H9 (cell line): ENCODE results near the gene PLEKHM3. TPM values are rescaled to one million over a fixed set of nuclear protein-coding genes. Genes with fewer than 3 reads are reported as not detected.

Experiments used
- DNase-seq: peaks from one replicate; pipeline ENCODE4 v3.0.0-alpha.2; 2017
- H2AFZ ChIP-seq: one replicate; pipeline ENCODE4 v1.6.1; 2013; ENCODE audit warnings: mild to moderate bottlenecking, low read length, control low read depth, moderate library complexity
- H2AK5ac ChIP-seq: 2 replicates; pipeline ENCODE4 v1.6.1; 2013; ENCODE audit warnings: low read length, control low read depth, mixed read lengths; ENCODE audit not compliant: insufficient read length
- H2BK120ac ChIP-seq: one replicate; pipeline ENCODE4 v1.6.1; 2013; ENCODE audit warnings: low read depth, mild to moderate bottlenecking, low read length, control low read depth, inconsistent platforms; ENCODE audit not compliant: poor library complexity, severe bottlenecking
- H2BK12ac ChIP-seq: 2 replicates; pipeline ENCODE4 v1.6.1; 2013; ENCODE audit warnings: low read length, control low read depth, mixed read lengths, low read depth; ENCODE audit not compliant: insufficient read length
- H2BK15ac ChIP-seq: 2 replicates; pipeline ENCODE4 v1.6.1; 2013; ENCODE audit warnings: low read depth, low read length, control low read depth
- H2BK20ac ChIP-seq: one replicate; pipeline ENCODE4 v1.6.1; 2013; ENCODE audit warnings: low read depth, mild to moderate bottlenecking, low read length, control low read depth, inconsistent platforms; ENCODE audit not compliant: poor library complexity, severe bottlenecking
- H2BK5ac ChIP-seq: 2 replicates; pipeline ENCODE4 v1.6.1; 2013; ENCODE audit warnings: low read length, control low read depth, mixed read lengths; ENCODE audit not compliant: insufficient read length
- H3K14ac ChIP-seq: 2 replicates; pipeline ENCODE4 v1.6.1; 2013; ENCODE audit warnings: low read length, control low read depth; ENCODE audit not compliant: insufficient read depth
- H3K18ac ChIP-seq: 2 replicates; pipeline ENCODE4 v1.6.1; 2013; ENCODE audit warnings: low read depth, mild to moderate bottlenecking, mixed read lengths, low read length, control low read depth; ENCODE audit not compliant: insufficient read length
- H3K23ac ChIP-seq: 2 replicates; pipeline ENCODE4 v1.6.1; 2013; ENCODE audit warnings: low read length, control low read depth, mixed read lengths, low read depth; ENCODE audit not compliant: insufficient read length
- H3K23me2 ChIP-seq: 2 replicates; pipeline ENCODE4 v1.6.1; 2013; ENCODE audit warnings: low read depth, mild to moderate bottlenecking, mixed read lengths, low read length, control low read depth; ENCODE audit not compliant: insufficient read length, poor library complexity, severe bottlenecking
- H3K27ac ChIP-seq: 2 replicates; pipeline ENCODE4 v1.5.1; 2013; ENCODE audit warnings: low read length, control low read depth, mixed read lengths, low read depth; ENCODE audit not compliant: insufficient read length
- H3K27me3 ChIP-seq: 2 replicates; pipeline ENCODE4 v1.6.1; 2013; ENCODE audit warnings: low read length, control low read depth, inconsistent platforms; ENCODE audit not compliant: insufficient read depth
- H3K4ac ChIP-seq: 2 replicates; pipeline ENCODE4 v1.6.1; 2013; ENCODE audit warnings: low read depth, mild to moderate bottlenecking, control low read depth, inconsistent platforms, low read length, moderate library complexity
- H3K4me1 ChIP-seq: 2 replicates; pipeline ENCODE4 v1.6.1; 2013; ENCODE audit warnings: low read length, control low read depth, inconsistent platforms; ENCODE audit not compliant: insufficient read depth
- H3K4me2 ChIP-seq: 2 replicates; pipeline ENCODE4 v1.6.1; 2013; ENCODE audit warnings: low read length, control low read depth, mixed read lengths; ENCODE audit not compliant: insufficient read length, insufficient read depth
- H3K56ac ChIP-seq: 2 replicates; pipeline ENCODE4 v1.6.1; 2013; ENCODE audit warnings: low read depth, mild to moderate bottlenecking, mixed read lengths, low read length, control low read depth; ENCODE audit not compliant: insufficient read length
- H3K79me1 ChIP-seq: 2 replicates; pipeline ENCODE4 v1.6.1; 2013; ENCODE audit warnings: low read depth, mild to moderate bottlenecking, moderate library complexity, low read length, control low read depth, inconsistent platforms; ENCODE audit not compliant: insufficient read depth, poor library complexity, severe bottlenecking
- H3K79me2 ChIP-seq: 2 replicates; pipeline ENCODE4 v1.6.1; 2013; ENCODE audit warnings: low read length, control low read depth, inconsistent platforms; ENCODE audit not compliant: insufficient read depth
- H3K9ac ChIP-seq: 2 replicates; pipeline ENCODE4 v1.6.1; 2013; ENCODE audit warnings: low read length, control low read depth, mixed read lengths; ENCODE audit not compliant: insufficient read length; ENCODE audit errors: extremely low read depth
- H3K9me3 ChIP-seq: one replicate; pipeline ENCODE4 v1.6.1; 2013; ENCODE audit warnings: low read depth, low read length, inconsistent platforms; ENCODE audit not compliant: control insufficient read depth
- H3T11ph ChIP-seq: one replicate; pipeline ENCODE4 v1.6.1; 2013; ENCODE audit warnings: mild to moderate bottlenecking, low read length, control low read depth, inconsistent platforms
- H4K20me1 ChIP-seq: one replicate; pipeline ENCODE4 v1.6.1; 2013; ENCODE audit not compliant: control insufficient read depth, insufficient read length, insufficient read depth
- H4K5ac ChIP-seq: 2 replicates; pipeline ENCODE4 v1.6.1; 2013; ENCODE audit warnings: low read depth, mild to moderate bottlenecking, mixed read lengths, low read length, control low read depth; ENCODE audit not compliant: insufficient read length
- H4K8ac ChIP-seq: replicated peaks from 2 replicates; pipeline ENCODE4 v1.6.1; 2013; ENCODE audit warnings: low read length, control low read depth, mixed read lengths, low read depth; ENCODE audit not compliant: insufficient read length
- H4K91ac ChIP-seq: 2 replicates; pipeline ENCODE4 v1.6.1; 2013; ENCODE audit warnings: low read depth, mild to moderate bottlenecking, moderate library complexity, mixed read lengths, low read length, control low read depth; ENCODE audit not compliant: insufficient read length
- H3K27ac Mint-ChIP-seq, 3 experiments: 2 replicates in 2 of 3; 3 replicates in 1 of 3; pipeline ENCODE4 v1.8.0; 2020 to 2021; ENCODE audit warnings: mixed read lengths in 3 of 3, mild to moderate bottlenecking in 1 of 3, moderate library complexity in 1 of 3
- H3K27me3 Mint-ChIP-seq: 2 replicates; pipeline ENCODE4 v1.8.0; 2021; ENCODE audit warnings: low read depth, mild to moderate bottlenecking, moderate library complexity, mixed read lengths
- H3K36me3 Mint-ChIP-seq, 3 experiments: 2 replicates in 2 of 3; 3 replicates in 1 of 3; pipeline ENCODE4 v1.8.0; 2020 to 2021; ENCODE audit warnings: low read depth in 3 of 3, mixed read lengths in 3 of 3; ENCODE audit not compliant: insufficient read depth in 1 of 3
- H3K4me1 Mint-ChIP-seq, 2 experiments: 2 replicates each; pipeline ENCODE4 v1.8.0; 2020; ENCODE audit warnings: mixed read lengths in 2 of 2
- H3K4me3 Mint-ChIP-seq, 2 experiments: 2 replicates in 1 of 2; 3 replicates in 1 of 2; pipeline ENCODE4 v1.8.0; 2020 to 2021; ENCODE audit warnings: mild to moderate bottlenecking in 2 of 2, mixed read lengths in 2 of 2, moderate library complexity in 1 of 2
- H3K9me3 Mint-ChIP-seq, 2 experiments: 2 replicates in 1 of 2; 3 replicates in 1 of 2; pipeline ENCODE4 v1.8.0; 2020; ENCODE audit warnings: mild to moderate bottlenecking in 2 of 2, mixed read lengths in 2 of 2, moderate library complexity in 1 of 2
- CTCF ChIP-seq: fragments of 200-600 bp; sonication (generic); conservative IDR thresholded peaks from 3 replicates; pipeline ENCODE4 v1.8.0; 2021; ENCODE audit warnings: antibody characterized with exemption, mild to moderate bottlenecking
- WGBS: extraction: QIAGEN DNeasy Blood & Tissue Kit; methylation state at CpG from one replicate; pipeline ENCODE4 v1.1.7; 2013; ENCODE audit warnings: missing lambda C conversion rate, low lambda C conversion rate, mixed read lengths; ENCODE audit not compliant: insufficient read length; ENCODE audit errors: extremely low coverage; 5-methylcytosine and 5-hydroxymethylcytosine counted together
- total RNA-seq: library from RNA; stranded (reverse); gene quantifications from 2 replicates; pipeline ENCODE4 v1.2.1, GENCODE V29; 2021

The PLEKHM3 gene
- total RNA-seq, 1 experiment from 2014 or later = 7.5 TPM

- Histone ChIP-seq H3K27ac (no peak overlapping the region), H2AFZ (no peak overlapping the region), H3K4me2 (no peak overlapping the region), H2AK5ac (no peak overlapping the region), H3K23ac (no peak overlapping the region), H4K5ac (no peak overlapping the region), H3K79me2 (no peaks in the 10 kb centered on the region), H2BK120ac (no peak overlapping the region), H3K9ac (no peak overlapping the region), H3K9me3 (no peaks in the 10 kb centered on the region), H4K91ac (no peak overlapping the region), H3K27me3 (no peaks in the 10 kb centered on the region), H2BK15ac (no peak overlapping the region), H3K56ac (no peak overlapping the region), H3K14ac (no peak overlapping the region), H2BK12ac (no peak overlapping the region), H3K18ac (no peak overlapping the region), H2BK5ac (no peak overlapping the region), H3K23me2 (no peaks in the 10 kb centered on the region), H3K4me1 (no peaks in the 10 kb centered on the region), H2BK20ac (no peak overlapping the region), H3K79me1 (no peaks in the 10 kb centered on the region), H4K8ac (no peak overlapping the region), H3T11ph (no peak overlapping the region), H4K20me1 (no peaks in the 10 kb centered on the region), H3K4ac (no peak overlapping the region)
- H3K27me3 Mint-ChIP-seq = peaks cover 2% of the 10 kb centered on the region; the same call in 1 of the 2 replicates
- peaks cover 0 to 7% of the 10 kb centered on the region in 2 experiments; a peak in 3 of 4 replicates for H3K4me1 Mint-ChIP-seq
- DNase-seq = no peak
- no peak overlapping the region for H3K4me3 Mint-ChIP-seq
- no peak for TF ChIP-seq CTCF
- H3K36me3 Mint-ChIP-seq = peaks cover 0 to 4% (median 2%) of the 10 kb centered on the region in 3 experiments; a peak in 3 of 7 replicates
- peaks cover 6 to 7% of the 10 kb centered on the region in 2 experiments; a peak in 4 of 5 replicates for H3K9me3 Mint-ChIP-seq
- WGBS = no CpG with 5 or more reads among the region's 7 CpGs
- H3K27ac Mint-ChIP-seq = no peak overlapping the region
Observed at GRCh38 chr2:208031608-208032019, 6.3 kb upstream of the PLEKHM3 start.
